Type B pancreatic cell (in vitro differentiated cells): ENCODE data around the gene DLEU7. TPM values are rescaled to one million over a fixed set of nuclear protein-coding genes. Genes with fewer than 3 reads are reported as not detected.

Source experiments
- DNase-seq: peaks from one replicate; pipeline ENCODE4 v3.0.0; 2021; ENCODE audit warnings: mixed read lengths; ENCODE audit not compliant: unreplicated experiment; ENCODE audit errors: extremely low spot score
- H3K27ac Mint-ChIP-seq: 2 replicates; pipeline ENCODE4 v1.8.0; 2021; ENCODE audit warnings: mild to moderate bottlenecking, mixed read lengths
- H3K27me3 Mint-ChIP-seq: 2 replicates; pipeline ENCODE4 v1.8.0; 2021; ENCODE audit warnings: mixed read lengths
- H3K36me3 Mint-ChIP-seq: 2 replicates; pipeline ENCODE4 v1.8.0; 2021; ENCODE audit warnings: mixed read lengths
- H3K4me1 Mint-ChIP-seq: one replicate; pipeline ENCODE4 v1.8.0; 2021; ENCODE audit warnings: mixed read lengths; ENCODE audit not compliant: unreplicated experiment
- H3K4me3 Mint-ChIP-seq: 2 replicates; pipeline ENCODE4 v1.8.0; 2021; ENCODE audit warnings: mild to moderate bottlenecking, mixed read lengths
- H3K9me3 Mint-ChIP-seq: 2 replicates; pipeline ENCODE4 v1.8.0; 2021; ENCODE audit warnings: mixed read lengths
- total RNA-seq: library from RNA; stranded (reverse); gene quantifications from 2 replicates; pipeline ENCODE4 v1.2.1, GENCODE V29; 2021; ENCODE audit warnings: low replicate concordance
- TF ChIP-seq, protein P1 (sequence below): fragments of 200-600 bp; sonication (generic); conservative IDR thresholded peaks from 2 replicates; pipeline ENCODE4 v1.5.0; 2021; ENCODE audit warnings: antibody characterized with exemption, mild to moderate bottlenecking

The DLEU7 gene
- total RNA-seq, 1 donor from 2014 or later: 14.4 TPM

DNA sequence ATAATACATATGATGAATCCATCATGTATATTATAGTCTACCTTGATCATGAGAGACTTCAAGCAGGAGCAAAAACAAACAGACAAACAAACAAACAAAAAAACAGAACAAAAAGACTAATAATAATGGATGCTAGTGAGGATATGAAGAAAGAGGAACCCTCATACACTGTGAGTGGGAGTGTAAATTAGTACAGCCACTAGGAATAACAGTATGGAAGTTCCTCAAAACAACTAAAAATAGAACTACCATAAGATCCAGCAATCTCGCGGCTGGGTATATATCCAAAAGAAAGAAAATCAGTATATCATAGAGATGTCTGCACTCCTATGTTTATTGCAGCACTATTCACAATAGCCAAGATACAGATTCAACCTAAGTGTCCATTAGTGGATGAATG lies 7.0 kb upstream of the DLEU7 start:
- no peak overlapping the region for H3K4me3 Mint-ChIP-seq
- no peak for DNase-seq
- no peaks in the 10 kb centered on the region for H3K9me3 Mint-ChIP-seq
- TF ChIP-seq, protein P1, sequence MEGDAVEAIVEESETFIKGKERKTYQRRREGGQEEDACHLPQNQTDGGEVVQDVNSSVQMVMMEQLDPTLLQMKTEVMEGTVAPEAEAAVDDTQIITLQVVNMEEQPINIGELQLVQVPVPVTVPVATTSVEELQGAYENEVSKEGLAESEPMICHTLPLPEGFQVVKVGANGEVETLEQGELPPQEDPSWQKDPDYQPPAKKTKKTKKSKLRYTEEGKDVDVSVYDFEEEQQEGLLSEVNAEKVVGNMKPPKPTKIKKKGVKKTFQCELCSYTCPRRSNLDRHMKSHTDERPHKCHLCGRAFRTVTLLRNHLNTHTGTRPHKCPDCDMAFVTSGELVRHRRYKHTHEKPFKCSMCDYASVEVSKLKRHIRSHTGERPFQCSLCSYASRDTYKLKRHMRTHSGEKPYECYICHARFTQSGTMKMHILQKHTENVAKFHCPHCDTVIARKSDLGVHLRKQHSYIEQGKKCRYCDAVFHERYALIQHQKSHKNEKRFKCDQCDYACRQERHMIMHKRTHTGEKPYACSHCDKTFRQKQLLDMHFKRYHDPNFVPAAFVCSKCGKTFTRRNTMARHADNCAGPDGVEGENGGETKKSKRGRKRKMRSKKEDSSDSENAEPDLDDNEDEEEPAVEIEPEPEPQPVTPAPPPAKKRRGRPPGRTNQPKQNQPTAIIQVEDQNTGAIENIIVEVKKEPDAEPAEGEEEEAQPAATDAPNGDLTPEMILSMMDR: no peak
- no peak overlapping the region for H3K27ac Mint-ChIP-seq
- peaks cover 9% of the 10 kb centered on the region for H3K27me3 Mint-ChIP-seq
- peaks cover under 1% of the 10 kb centered on the region for H3K4me1 Mint-ChIP-seq
- no peaks in the 10 kb centered on the region for H3K36me3 Mint-ChIP-seq

DNA sequence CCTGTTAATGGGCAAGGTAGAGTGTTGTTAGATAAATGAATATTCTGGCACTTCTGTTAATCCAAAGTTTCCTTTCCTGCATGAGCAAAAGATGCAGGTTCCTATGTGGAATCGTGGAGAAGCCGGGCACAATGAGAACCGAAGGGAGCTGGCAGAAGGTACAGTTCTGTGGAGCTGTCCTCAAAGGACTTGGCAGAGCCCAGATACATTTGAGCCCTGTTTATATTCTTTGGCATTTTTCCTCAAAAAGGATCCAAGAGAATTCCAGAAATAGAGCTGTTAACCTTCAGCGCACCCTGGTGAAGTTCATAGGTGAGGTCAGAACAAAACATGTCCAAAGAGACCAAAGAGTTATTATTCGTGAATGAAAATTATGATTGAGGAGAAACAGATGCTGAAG lies 4.0 kb upstream of the DLEU7 start:
- Mint-ChIP-seq H3K9me3 (no peaks in the 10 kb centered on the region), H3K27me3 (peaks cover 21% of the 10 kb centered on the region), H3K27ac (no peak overlapping the region), H3K4me3 (no peak overlapping the region), H3K36me3 (no peaks in the 10 kb centered on the region), H3K4me1 (peaks cover 15% of the 10 kb centered on the region)
- TF ChIP-seq, protein P1: no peak
- no peak for DNase-seq

DNA sequence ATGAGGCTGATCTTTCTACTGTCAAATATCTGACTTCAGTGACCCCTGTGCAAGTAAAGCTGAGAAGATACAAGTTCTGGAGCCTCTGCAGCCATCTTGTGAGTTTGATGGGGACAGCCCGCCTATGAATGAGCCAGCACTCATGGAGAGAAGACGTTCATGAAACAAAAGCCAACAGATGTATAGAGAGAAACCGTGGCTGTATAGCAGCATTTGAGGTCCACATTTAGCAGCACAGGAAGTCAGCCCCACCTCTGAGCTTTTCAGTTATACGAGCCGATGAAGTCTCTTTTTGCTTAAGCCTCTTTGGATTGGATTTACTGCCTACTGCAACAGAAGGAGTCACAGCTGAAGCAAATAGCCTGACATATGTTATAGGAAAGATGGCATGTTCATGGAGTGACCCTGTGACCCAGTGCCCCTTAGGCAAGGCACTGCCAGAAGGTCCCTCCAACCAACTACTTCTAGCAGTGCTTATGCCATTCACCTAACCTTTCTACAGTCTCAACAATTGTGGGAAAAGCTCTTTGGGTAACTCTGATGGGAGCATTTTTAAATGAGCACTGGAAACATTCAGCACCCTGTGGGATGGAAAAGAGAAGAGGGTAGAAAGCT lies 3.5 kb upstream of the DLEU7 start:
- H3K9me3 Mint-ChIP-seq: no peaks in the 10 kb centered on the region
- no peak overlapping the region for H3K4me3 Mint-ChIP-seq
- H3K36me3 Mint-ChIP-seq: no peaks in the 10 kb centered on the region
- peaks cover 27% of the 10 kb centered on the region for H3K27me3 Mint-ChIP-seq
- DNase-seq: no peak
- peaks cover 20% of the 10 kb centered on the region for H3K4me1 Mint-ChIP-seq
- TF ChIP-seq, protein P1: no peak
- no peak overlapping the region for H3K27ac Mint-ChIP-seq

DNA sequence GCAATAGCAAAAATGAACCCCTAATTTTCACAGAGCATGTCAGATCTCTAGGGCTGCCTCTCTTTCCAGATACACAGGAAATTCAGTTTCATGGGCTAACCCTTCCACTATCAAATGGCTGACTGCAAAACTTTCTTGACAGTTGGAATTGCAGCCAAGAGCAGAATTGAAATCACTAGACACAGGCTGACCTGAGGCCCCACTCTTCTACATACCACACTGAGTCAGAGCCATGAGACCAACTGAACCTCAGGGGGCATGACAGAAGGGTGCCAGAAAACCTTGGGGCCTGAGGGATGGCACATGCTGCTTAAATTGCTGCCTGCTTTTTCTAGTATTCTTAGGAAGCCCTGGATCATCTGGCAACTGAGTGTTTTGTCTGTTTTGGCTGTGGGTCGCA lies 1.7 kb upstream of the DLEU7 start:
- Mint-ChIP-seq H3K9me3 (no peaks in the 10 kb centered on the region), H3K4me1 (peaks cover 27% of the 10 kb centered on the region), H3K4me3 (no peak overlapping the region), H3K27me3 (peaks cover 35% of the 10 kb centered on the region), H3K27ac (no peak overlapping the region), H3K36me3 (peaks cover 4% of the 10 kb centered on the region)
- no peak for DNase-seq
- TF ChIP-seq, protein P1: no peak

DNA sequence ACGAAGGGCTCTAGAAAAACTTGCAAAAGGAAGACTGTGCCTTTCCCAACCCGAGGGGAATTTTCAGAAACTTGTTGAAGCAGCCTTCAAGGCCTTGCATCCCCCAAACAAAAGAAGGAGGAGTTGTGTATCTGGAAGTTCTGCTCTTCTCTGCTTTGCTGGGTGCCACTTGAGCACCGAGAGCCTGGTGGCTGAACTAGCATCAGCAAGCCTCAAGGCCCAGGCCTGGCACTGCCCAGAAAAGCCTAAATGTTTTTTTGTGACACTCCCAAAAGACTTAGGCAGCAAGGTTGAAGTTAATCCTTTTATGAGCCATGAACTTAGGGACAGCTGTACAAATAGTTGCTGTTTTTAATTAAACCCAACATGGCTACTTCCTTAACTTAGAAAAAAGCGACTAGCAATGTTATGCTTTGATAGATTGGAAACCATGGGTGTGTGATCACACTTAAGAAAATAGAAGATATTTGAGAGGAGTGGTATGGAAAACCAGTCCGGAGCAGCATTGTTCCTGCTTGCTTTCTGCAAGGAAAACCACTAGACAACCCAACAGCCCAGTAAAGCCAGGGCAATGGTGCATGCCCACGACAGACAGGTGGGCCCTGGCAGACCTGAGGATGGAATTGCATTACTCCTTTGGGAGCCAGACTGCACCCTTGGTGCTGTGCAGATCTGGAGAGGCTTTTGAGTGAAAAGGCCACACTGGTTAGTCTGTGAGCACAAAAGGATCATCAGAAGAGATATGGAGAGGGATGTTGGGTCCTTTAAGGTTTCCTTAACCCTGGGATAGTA lies 788 bp upstream of the DLEU7 start:
- TF ChIP-seq, protein P1: no peak
- Mint-ChIP-seq H3K27ac (peak overlapping the region; percentile 81), H3K9me3 (no peaks in the 10 kb centered on the region), H3K36me3 (peaks cover 4% of the 10 kb centered on the region), H3K4me1 (peaks cover 27% of the 10 kb centered on the region), H3K4me3 (peak overlapping the region; percentile 86), H3K27me3 (peaks cover 35% of the 10 kb centered on the region)
- DNase-seq: no peak
